HG03460 (cell line): ENCODE data around the gene SLC24A3.

Experiments
- ATAC-seq: cut with Tn5 transposase; IDR thresholded peaks from one replicate; pipeline ENCODE4 v1.9.1; 2021; ENCODE audit not compliant: unreplicated experiment

The SLC24A3 gene

GRCh38 chr20:19571996-19572395, 359.6 kb downstream of the SLC24A3 start:
- no peak for ATAC-seq

GRCh38 chr20:19577692-19578091, 365.2 kb downstream of the SLC24A3 start:
- ATAC-seq, result no peak

- no peak for ATAC-seq
These were observed 370.3 kb downstream of the SLC24A3 start for GRCh38 chr20:19582782-19583181.

GRCh38 chr20:19583532-19584175, 371.2 kb downstream of the SLC24A3 start:
- ATAC-seq, result no peak

- ATAC-seq, result no peak
These were observed 375.8 kb downstream of the SLC24A3 start for GRCh38 chr20:19588241-19588640.

- ATAC-seq, result no peak
These were observed 376.3 kb downstream of the SLC24A3 start for GRCh38 chr20:19588732-19589131.

GRCh38 chr20:19589787-19590362, 377.4 kb downstream of the SLC24A3 start:
- no peak for ATAC-seq

- ATAC-seq, result no peak
These were observed 377.9 kb downstream of the SLC24A3 start for GRCh38 chr20:19590382-19590781.

GRCh38 chr20:19593762-19594161, 381.3 kb downstream of the SLC24A3 start:
- ATAC-seq, result no peak

- no peak for ATAC-seq
These were observed 382.5 kb downstream of the SLC24A3 start for GRCh38 chr20:19594896-19595295.

GRCh38 chr20:19598117-19598850, 385.8 kb downstream of the SLC24A3 start:
- no peak for ATAC-seq

- ATAC-seq, result no peak
These were observed 386.8 kb downstream of the SLC24A3 start for GRCh38 chr20:19599200-19599599.

- ATAC-seq, result no peak
These were observed 387.6 kb downstream of the SLC24A3 start for GRCh38 chr20:19600042-19600441.

- no peak for ATAC-seq
These were observed 388.8 kb downstream of the SLC24A3 start for GRCh38 chr20:19601126-19601810.

- no peak for ATAC-seq
These were observed 390.4 kb downstream of the SLC24A3 start for GRCh38 chr20:19602675-19603375.

- ATAC-seq, result no peak
These were observed 390.9 kb downstream of the SLC24A3 start for GRCh38 chr20:19603376-19603750.

GRCh38 chr20:19605786-19606485, 393.5 kb downstream of the SLC24A3 start:
- ATAC-seq, result no peak

- ATAC-seq, result no peak
These were observed 397.3 kb downstream of the SLC24A3 start for GRCh38 chr20:19609642-19610223.

- ATAC-seq, result no peak
These were observed 403.2 kb downstream of the SLC24A3 start for GRCh38 chr20:19615629-19616028.

- ATAC-seq, result no peak
These were observed 403.6 kb downstream of the SLC24A3 start for GRCh38 chr20:19616081-19616480.
